Body of pancreas (tissue), 4 donors: ENCODE measurements around the gene POM121. TPM values are rescaled to one million over a fixed set of nuclear protein-coding genes. Genes with fewer than 3 reads are reported as not detected.
"Not testable (repeated sequence)": the region's sequence is repeated elsewhere in the genome, so short reads cannot be mapped to it uniquely, and the experiment has no call there.

ENCODE experiments used
- ATAC-seq: fragments of 150-250 bp; one replicate; pipeline ENCODE4 v1.9.1; 2016
- DNase-seq, 4 donors: peaks; one replicate each; pipeline ENCODE4 v3.0.0-alpha.2; 2019
- H3K27ac ChIP-seq, 4 donors: fragments of 200-600 bp; sonication (generic); 1 replicate in 3 of 4; 2 replicates in 1 of 4; pipeline versions ENCODE4 v1.5.1 to v1.6.1; 2016 to 2019; ENCODE audit warnings: mild to moderate bottlenecking in 1 of 4, mixed read lengths in 1 of 4, moderate library complexity in 1 of 4
- H3K27me3 ChIP-seq, 2 donors: fragments of 200-600 bp; sonication (generic); one replicate each; pipeline ENCODE4 v1.6.0; 2016; ENCODE audit warnings: mild to moderate bottlenecking in 1 of 2
- H3K36me3 ChIP-seq, 2 donors: fragments of 200-600 bp; sonication (generic); replicated peaks in 1 of 2; 2 replicates each; pipeline ENCODE4 v1.5.1; 2016; ENCODE audit warnings: low read depth in 2 of 2; ENCODE audit not compliant: insufficient read depth in 1 of 2
- H3K4me1 ChIP-seq: fragments of 200-600 bp; sonication (generic); one replicate; pipeline ENCODE4 v1.6.0; 2016
- H3K4me3 ChIP-seq, 2 donors: fragments of 200-600 bp; sonication (generic); 1 replicate in 1 of 2; 2 replicates in 1 of 2; pipeline ENCODE4 v1.5.1; 2016 to 2019
- H3K9me3 ChIP-seq, 3 donors: fragments of 200-600 bp; sonication (generic); 1 replicate in 2 of 3; 2 replicates in 1 of 3; pipeline ENCODE4 v1.5.1; 2016
- WGBS, 2 donors: methylation state at CpG; one replicate each; pipeline ENCODE4 v1.1.5; 2017; 5-methylcytosine and 5-hydroxymethylcytosine counted together
- intact Hi-C: fragments of 100-400 bp; cut with DNase I; formaldehyde crosslinking; loops from one replicate; pipeline ENCODE4 v1.15.1; 2023
- total RNA-seq, 2 donors: library from RNA; depleted of rRNA; stranded (reverse); fragments of >200 nt; gene quantifications; one replicate each; pipeline ENCODE4 v1.1.0, GENCODE V29; 2016
- TF ChIP-seq, protein P1 (sequence below), 7 experiments: fragments of 450-650 bp in 4 of 7; fragments of 200-600 bp in 3 of 7; sonication (generic) in 3 of 7; IDR thresholded peaks; one replicate each; pipeline ENCODE4 v1.5.1; 2016 to 2019; ENCODE audit warnings: antibody characterized with exemption in 7 of 7

POM121 gene
- total RNA-seq, 2 donors from 2014 or later, result 14.0 to 22.1 TPM

DNA sequence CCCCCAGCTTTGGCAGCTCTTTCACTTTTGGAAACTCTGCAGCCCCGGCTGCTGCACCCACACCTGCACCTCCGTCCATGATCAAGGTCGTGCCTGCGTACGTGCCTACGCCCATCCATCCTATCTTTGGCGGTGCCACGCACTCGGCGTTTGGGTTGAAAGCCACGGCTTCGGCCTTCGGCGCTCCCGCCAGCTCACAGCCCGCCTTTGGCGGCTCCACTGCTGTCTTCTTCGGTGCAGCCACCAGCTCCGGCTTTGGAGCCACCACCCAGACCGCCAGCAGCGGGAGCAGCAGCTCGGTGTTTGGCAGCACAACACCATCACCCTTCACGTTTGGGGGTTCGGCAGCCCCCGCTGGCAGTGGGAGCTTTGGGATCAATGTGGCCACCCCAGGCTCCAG is 18.1 kb downstream of the POM121 start:
- H3K27ac ChIP-seq, H3K9me3 ChIP-seq, H3K4me1 ChIP-seq, H3K4me3 ChIP-seq, H3K36me3 ChIP-seq, DNase-seq, intact Hi-C loops, H3K27me3 ChIP-seq, ATAC-seq: not testable (repeated sequence)
- 91 to 95% methylated on average over 10 to 21 of the region's 25 CpGs for WGBS, 2 donors

DNA sequence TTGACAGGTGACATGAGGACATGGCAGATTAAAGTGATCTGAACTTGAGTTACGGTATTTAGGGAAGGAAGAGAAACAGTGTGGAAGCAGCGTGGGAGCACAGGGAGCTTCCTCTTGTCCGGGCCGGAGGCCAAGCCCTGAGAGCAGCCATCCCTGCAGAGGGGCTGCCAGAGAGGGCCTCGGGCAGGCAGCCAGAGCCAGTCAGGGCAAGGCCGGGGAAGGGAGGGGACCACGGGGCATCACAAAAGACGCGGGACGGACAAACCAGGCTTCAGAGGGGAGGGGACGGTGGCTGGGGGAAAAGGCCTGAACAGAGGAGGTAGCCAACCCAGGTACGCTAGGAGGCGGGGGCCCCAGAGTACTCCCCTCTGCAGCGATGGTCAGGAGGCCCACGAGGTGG is 20.0 kb downstream of the POM121 start:
- H3K36me3 ChIP-seq, DNase-seq, H3K4me3 ChIP-seq, intact Hi-C loops, H3K27me3 ChIP-seq, H3K4me1 ChIP-seq, H3K27ac ChIP-seq, ATAC-seq, H3K9me3 ChIP-seq: not testable (repeated sequence)
- 74 to 80% methylated on average over 2 to 10 of the region's 15 CpGs for WGBS, 2 donors

DNA sequence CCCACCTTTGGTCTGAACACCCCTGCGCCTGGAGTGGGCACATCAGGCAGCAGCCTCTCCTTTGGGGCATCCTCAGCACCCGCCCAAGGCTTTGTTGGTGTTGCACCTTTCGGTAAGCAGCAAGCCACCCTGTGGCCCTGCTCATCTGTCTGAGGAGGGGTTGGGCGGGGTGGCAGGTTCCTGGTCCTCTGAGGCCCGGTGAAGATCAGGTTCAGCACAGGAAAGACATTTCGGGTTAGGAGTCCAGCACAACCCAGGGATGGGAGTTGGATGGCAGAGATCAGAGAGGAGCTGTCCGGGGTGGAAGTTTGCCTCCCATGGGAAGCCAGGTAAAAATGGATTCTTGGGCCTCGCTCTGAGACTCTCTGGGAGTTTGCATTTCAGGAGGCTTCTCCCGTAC is 20.7 kb downstream of the POM121 start:
- H3K4me1 ChIP-seq, intact Hi-C loops, H3K36me3 ChIP-seq, H3K27ac ChIP-seq, H3K9me3 ChIP-seq, H3K27me3 ChIP-seq, ATAC-seq, H3K4me3 ChIP-seq, DNase-seq: not testable (repeated sequence)
- 90 to 94% methylated on average over 2 to 6 of the region's 9 CpGs for WGBS, 2 donors

DNA sequence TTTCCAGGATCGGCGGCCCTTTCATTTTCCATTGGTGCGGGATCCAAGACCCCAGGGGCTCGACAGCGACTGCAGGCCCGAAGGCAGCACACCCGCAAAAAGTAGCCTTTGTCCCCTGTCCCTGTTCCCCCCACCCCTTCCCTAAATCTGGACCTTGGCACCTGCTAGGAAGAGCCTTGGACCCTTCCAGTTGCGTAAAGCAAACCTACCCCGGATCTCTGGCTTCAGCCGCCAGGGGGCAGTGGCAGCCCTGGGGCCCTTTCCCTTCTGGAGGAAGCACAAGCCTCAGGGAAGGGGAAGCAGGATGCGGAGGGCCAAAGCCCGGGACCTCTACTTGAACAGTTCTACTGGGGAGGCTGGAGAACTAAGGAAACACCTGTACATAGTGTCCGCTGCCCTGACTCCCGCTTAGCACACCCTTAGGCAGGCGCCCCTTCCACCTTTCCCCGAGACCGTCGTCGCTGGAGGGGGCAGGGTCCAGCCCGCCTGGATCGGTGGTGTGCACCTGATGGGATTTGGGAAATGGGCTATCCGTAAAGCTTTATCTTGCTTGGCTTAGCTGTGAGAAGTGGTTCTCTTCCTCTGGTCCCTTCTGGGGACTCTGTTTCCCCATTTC is 21.3 kb downstream of the POM121 start:
- WGBS, 2 donors, result 63 to 84% methylated on average over 8 to 11 of the region's 22 CpGs
- H3K4me1 ChIP-seq, H3K4me3 ChIP-seq, H3K27ac ChIP-seq, H3K27me3 ChIP-seq, intact Hi-C loops, H3K9me3 ChIP-seq, H3K36me3 ChIP-seq: not testable (repeated sequence)
- TF ChIP-seq, protein P1, sequence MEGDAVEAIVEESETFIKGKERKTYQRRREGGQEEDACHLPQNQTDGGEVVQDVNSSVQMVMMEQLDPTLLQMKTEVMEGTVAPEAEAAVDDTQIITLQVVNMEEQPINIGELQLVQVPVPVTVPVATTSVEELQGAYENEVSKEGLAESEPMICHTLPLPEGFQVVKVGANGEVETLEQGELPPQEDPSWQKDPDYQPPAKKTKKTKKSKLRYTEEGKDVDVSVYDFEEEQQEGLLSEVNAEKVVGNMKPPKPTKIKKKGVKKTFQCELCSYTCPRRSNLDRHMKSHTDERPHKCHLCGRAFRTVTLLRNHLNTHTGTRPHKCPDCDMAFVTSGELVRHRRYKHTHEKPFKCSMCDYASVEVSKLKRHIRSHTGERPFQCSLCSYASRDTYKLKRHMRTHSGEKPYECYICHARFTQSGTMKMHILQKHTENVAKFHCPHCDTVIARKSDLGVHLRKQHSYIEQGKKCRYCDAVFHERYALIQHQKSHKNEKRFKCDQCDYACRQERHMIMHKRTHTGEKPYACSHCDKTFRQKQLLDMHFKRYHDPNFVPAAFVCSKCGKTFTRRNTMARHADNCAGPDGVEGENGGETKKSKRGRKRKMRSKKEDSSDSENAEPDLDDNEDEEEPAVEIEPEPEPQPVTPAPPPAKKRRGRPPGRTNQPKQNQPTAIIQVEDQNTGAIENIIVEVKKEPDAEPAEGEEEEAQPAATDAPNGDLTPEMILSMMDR (IDR thresholded peaks at IDR 0.05), result peak; percentile 9 to 44 (median 34)
- peak; percentile 54 for ATAC-seq
- DNase-seq, result peak in 1 of 4 donors; percentile 28

DNA sequence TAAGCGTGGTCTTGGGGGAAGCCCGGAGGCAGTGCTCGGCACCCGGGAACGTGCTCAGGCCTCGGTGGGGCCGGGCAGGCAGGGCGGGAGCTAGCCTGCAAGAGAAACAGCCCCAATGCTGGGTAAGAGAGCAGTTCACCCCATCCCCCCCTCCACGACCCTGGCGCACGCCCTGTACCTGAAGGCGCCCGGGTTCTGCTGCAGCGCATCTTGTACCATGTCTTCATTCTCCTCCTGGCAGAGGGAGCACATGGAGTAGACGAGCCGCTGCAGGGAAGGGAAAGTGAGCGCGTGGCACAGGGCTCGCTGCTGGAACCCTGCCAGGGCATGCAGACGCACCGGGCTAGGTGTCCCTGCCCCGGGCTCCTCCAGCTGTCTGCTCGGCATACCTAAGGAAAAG is 23.8 kb downstream of the POM121 start:
- H3K4me1 ChIP-seq, ATAC-seq, H3K36me3 ChIP-seq, H3K4me3 ChIP-seq, H3K27ac ChIP-seq, H3K9me3 ChIP-seq, H3K27me3 ChIP-seq, DNase-seq, intact Hi-C loops: not testable (repeated sequence)
- WGBS, 2 donors, result 75% methylated on average over 15 of the region's 23 CpGs; no CpG with 5 or more reads in 1 of the 2 donors

DNA sequence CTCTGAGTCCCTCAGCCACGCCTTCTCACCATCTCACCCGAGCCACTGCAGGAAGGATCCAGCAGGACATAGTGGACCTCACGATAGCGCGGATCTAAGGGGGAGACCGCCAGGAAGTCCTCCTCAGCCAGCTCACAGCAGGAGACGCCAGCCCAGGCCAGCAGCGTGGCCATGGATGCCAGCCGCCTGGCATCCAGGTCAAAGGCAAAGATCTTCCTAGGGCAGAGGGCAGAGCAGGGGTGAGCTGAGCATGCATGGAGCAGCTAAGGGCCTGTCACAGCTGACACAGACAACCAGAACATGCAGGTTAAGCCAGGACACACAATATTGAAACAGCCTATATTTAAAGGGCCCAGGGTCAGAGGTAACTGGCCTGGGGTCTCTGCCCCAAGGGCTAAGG is 24.4 kb downstream of the POM121 start:
- ATAC-seq, H3K27ac ChIP-seq, intact Hi-C loops, H3K27me3 ChIP-seq, H3K36me3 ChIP-seq, H3K4me1 ChIP-seq, H3K9me3 ChIP-seq, DNase-seq, H3K4me3 ChIP-seq: not testable (repeated sequence)
- 83% methylated on average over 1 of the region's 9 CpGs; no CpG with 5 or more reads in 1 of the 2 donors for WGBS, 2 donors

DNA sequence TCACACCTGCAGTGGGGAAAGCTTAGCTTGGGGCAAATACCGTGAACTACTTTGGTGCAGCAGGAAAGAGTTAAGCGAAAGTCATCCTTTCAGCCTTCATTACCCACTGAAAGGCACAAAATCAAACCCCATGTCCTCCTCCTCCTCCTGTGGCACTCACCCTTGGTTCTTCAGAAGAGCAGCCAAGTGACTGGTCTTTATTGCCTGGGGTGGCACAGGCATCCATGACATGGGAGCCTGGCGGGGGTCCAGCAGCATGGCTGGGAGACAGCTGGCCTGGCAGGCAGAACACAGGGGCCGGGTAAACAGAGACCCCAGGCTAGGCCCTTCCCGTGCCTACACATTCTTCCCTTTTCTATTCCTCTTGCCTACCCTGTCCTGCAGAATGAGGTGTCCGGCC is 24.8 kb downstream of the POM121 start:
- intact Hi-C loops, H3K4me1 ChIP-seq, H3K36me3 ChIP-seq, H3K4me3 ChIP-seq, ATAC-seq, H3K27ac ChIP-seq, H3K27me3 ChIP-seq, H3K9me3 ChIP-seq: not testable (repeated sequence)
- DNase-seq, result peak in 3 of 4 donors; percentile 32 to 44 (median 37)
- WGBS, 2 donors, result 76 to 100% methylated on average over 1 to 5 of the region's 6 CpGs

DNA sequence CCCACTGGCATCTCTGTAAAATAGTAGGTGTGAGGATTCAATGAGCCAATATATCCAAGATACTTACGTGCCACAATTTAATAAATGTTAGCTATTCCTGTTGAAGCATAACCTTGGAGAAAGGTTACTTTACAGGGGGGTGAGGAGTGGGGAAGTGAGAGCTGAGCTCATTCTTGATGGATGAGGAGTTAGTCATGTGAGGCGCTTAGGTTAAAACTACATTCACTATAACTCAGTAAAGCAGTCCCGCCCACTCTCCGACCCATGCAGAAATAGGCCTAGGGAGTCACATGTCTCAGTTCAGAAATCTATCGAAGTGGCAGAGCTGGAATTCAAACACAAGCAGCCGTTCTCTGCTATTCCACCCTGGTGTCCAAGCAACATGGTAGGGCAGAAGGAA is 25.5 kb downstream of the POM121 start:
- no CpG with 5 or more reads among the region's 6 CpGs for WGBS, 2 donors
- H3K36me3 ChIP-seq, H3K27ac ChIP-seq, intact Hi-C loops, DNase-seq, H3K9me3 ChIP-seq, H3K27me3 ChIP-seq, H3K4me1 ChIP-seq, ATAC-seq, H3K4me3 ChIP-seq: not testable (repeated sequence)

DNA sequence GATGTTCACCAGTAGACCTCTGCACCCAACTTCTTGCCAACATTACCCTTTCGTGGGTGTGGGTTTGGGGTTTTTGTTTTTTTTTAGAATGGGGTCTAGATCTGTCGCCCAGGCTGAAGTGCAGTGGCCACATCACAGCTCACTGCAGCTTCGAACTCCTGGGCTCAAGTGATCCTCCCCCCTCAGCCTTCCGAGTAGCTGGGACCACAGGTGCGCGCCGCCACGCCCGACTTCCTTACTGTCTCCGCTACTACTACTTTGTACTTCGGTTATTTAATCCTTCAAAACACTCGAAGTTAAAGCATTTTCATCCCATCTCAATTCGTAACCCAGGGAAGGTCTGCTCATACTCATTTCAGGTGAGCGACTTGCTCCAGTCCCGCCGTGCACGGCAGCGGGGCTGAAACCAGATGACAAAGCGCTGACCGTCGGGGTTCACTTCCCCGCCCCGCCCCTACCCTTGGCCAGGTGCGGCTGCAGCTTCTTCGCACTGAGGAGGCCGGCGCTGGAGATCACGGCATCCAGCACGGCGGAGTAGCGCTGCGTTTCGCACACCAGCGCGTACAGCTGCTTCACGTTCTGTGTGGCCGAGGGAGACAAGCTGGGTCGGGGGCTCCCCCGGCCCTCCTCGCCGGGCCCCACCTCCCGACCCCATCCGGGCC is 29.1 kb downstream of the POM121 start:
- DNase-seq, H3K36me3 ChIP-seq, H3K4me1 ChIP-seq, H3K27me3 ChIP-seq, H3K27ac ChIP-seq, H3K4me3 ChIP-seq, H3K9me3 ChIP-seq, intact Hi-C loops: not testable (repeated sequence)
- WGBS, 2 donors, result 17% methylated on average over 1 of the region's 43 CpGs; no CpG with 5 or more reads in 1 of the 2 donors
- ATAC-seq, result peak; percentile 56
